GM20000 (cell line): Measurements from ENCODE around the gene EHMT2.
"Not testable (repeated sequence)": the region's sequence is repeated elsewhere in the genome, so short reads cannot be mapped to it uniquely, and the experiment has no call there.

Experiments
- DNase-seq: peaks from one replicate; pipeline ENCODE4 v3.0.0; 2012; ENCODE audit warnings: low spot score
- CTCF ChIP-seq: IDR thresholded peaks from 2 replicates; pipeline ENCODE4 v1.5.1; 2012; ENCODE audit warnings: mild to moderate bottlenecking, control low read depth; ENCODE audit errors: extremely low read depth, missing control alignments

The EHMT2 gene

GRCh38 chr6:31940256-31940664, 42.8 kb upstream of the EHMT2 start:
- TF ChIP-seq CTCF, result no peak
- DNase-seq, result no peak

GRCh38 chr6:31935823-31936222, 38.3 kb upstream of the EHMT2 start:
- no peak for TF ChIP-seq CTCF
- DNase-seq, result no peak

GRCh38 chr6:31935021-31935420, 37.5 kb upstream of the EHMT2 start:
- no peak for TF ChIP-seq CTCF

GRCh38 chr6:31933537-31933936, 36.0 kb upstream of the EHMT2 start:
- no peak for TF ChIP-seq CTCF
- DNase-seq, result no peak

More at GRCh38 chr6:31935021-31935420, 37.5 kb upstream of the EHMT2 start:
- no peak for DNase-seq

GRCh38 chr6:31932137-31932536, 34.6 kb upstream of the EHMT2 start:
- DNase-seq, result not testable (repeated sequence)

GRCh38 chr6:31930962-31931361, 33.5 kb upstream of the EHMT2 start:
- TF ChIP-seq CTCF, result no peak
- no peak for DNase-seq

- no peak for TF ChIP-seq CTCF
- DNase-seq, result no peak
These were observed 31.1 kb upstream of the EHMT2 start for GRCh38 chr6:31928672-31928939.

GRCh38 chr6:31927863-31928671, 30.6 kb upstream of the EHMT2 start:
- TF ChIP-seq CTCF, result no peak
- DNase-seq, result no peak
